HG02798 (cell line): ENCODE results near the gene NELL2.
"Not testable (repeated sequence)": the region's sequence is repeated elsewhere in the genome, so short reads cannot be mapped to it uniquely, and the experiment has no call there.

ENCODE experiments used
- ATAC-seq: cut with Tn5 transposase; IDR thresholded peaks from one replicate; pipeline ENCODE4 v1.9.1; 2021; ENCODE audit warnings: mild to moderate bottlenecking; ENCODE audit not compliant: unreplicated experiment, poor library complexity

The NELL2 gene

DNA sequence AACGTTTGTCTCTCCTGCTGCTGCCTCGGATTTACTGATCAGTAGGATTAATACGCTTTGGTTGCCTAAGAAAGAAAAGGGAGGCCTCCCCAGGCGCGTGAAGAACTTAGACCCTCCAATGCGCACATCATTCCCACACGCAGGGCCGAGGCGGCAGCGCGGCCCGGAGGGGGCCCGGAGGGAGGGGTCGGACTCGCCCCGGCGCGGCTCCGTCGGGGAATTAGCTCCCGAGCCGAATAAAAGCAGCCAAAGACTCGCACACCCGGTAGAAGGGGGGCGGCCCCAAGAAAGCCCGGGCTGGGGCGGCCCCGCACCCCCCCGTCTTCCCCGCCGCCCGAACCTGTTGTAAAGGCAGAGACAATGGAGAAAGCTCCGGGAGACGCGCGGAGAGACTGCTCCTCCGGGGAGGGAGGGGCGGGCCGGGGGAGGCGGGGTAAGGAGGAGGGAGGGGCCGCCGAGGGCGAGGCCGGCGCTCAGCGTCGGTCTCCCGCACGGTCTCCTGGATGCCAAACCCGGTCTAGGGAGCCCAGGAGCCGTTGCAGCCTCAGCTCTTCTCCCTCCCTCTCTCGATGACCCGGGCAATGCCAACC is at the start of gene NELL2:
TSS of gene NELL2 (minus strand) at position 362 of the 590 bp plus-strand sequence. CDS start 446 bp downstream, outside the sequence.
- peak; percentile 72 for ATAC-seq

DNA sequence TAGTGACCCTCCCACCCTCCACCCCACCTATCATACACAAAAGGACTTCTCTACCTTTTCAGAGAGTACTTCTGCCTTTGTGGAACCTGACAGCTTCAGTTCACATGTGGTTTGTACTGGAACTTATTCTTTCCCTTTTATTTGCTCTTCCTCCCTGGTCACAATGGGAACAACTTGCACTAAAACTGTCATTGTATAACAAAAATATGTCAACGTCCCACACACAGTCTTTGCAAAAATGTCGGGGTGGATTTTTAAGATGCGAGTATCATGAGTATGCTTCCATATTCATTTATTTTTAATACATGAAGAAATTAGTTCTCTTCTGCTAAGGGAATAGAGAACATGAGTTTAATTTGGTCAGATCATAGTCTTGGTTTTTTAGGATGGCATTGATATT is 45.6 kb upstream of the NELL2 start:
- no peak for ATAC-seq

GRCh38 chr12:44917141-44917540 is 41.0 kb upstream of the NELL2 start:
- no peak for ATAC-seq

GRCh38 chr12:44915958-44916357 is 39.8 kb upstream of the NELL2 start:
- no peak for ATAC-seq

DNA sequence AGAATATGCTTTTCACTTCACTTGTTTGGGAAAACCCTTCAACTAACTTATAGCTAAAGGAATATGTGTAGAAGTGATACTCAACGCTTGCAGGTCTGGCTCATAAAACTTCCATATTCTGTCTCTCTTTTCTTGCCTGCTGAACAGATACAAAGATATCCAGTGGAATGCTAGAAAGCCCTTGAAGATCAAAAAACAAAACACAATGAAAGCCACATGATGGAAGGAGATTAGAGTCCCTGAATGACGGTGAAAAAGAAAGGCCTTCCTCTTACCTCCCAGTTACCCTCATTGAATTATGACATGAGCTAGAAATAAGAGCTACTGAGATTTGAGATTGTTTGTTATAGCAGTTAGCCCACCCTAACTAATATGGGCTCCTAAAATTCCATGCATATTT is 28.2 kb upstream of the NELL2 start:
- no peak for ATAC-seq

DNA sequence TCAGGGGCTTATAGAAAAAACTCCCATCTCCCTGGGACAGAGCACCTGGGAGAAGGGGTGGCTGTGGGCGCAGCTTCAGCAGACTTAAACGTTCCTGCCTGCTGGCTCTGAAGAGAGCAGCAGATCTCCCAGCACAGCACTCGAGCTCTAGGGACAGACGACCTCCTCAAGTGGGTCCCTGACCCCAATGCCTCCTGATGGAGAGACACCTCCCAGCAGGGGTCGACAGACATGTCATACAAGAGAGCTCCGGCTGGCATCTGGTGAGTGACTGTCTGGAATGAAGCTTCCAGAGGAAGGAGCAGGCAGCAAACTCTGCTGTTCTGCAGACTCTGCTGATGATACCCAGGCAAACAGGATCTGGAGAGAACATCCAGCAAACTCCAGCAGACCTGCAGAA is 22.0 kb upstream of the NELL2 start:
- ATAC-seq, result not testable (repeated sequence)

DNA sequence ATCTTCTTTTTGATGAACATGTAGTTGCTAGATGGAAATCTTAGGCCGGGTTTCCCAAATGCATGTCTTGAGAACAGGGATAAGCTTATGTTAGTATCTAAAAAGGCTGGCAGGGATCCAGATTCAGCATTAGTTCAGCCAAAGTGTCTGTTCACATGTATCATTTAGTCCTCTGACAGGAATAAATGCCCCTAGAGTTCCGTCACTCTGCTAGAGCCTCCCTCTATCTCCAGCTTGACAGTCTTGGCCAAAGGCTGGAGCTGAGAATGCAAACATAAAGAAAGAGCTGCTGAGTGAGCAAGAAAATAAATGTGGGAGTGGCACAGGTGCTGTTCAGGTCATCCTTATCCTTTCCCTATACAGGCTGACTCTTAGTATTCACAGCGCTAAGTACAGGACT is 13.8 kb upstream of the NELL2 start:
- no peak for ATAC-seq

DNA sequence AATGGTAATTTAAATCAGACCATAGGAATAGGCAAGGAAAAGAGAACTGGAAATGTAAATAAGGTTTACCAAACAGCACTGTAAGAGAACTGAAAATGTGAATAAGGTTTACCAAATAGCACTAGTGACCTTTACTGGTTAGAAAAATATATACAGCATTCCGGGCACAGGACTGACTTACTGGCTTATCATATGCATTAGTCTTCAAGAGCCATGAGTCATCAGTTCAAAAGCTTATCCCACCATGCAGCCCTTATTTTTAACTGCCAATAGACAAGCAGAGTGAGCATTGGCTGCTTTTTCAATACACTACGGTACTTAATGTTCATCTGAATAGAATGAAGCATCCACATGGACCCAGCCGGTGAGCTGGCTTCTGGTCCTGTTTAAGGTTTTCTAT is 13.0 kb upstream of the NELL2 start:
- ATAC-seq, result no peak

GRCh38 chr12:44885902-44886301 is 9.8 kb upstream of the NELL2 start:
- no peak for ATAC-seq

DNA sequence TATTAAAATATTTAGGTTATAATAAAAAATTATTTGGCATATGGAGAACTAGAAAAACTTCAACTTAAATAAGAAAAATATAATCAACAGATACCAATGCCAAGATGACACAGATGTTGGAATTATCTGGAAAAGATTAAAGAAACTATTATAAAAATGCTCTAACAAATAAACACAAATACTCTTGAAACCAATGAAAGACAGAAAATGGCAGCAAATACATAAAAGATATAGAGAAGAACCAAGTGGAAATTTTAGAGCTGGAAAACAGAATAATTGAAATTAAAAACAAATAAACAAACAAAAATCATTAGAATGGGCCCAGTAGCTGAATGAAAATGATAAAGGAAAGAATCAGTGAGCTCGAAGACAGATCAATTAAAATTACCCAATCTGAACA is 5.1 kb upstream of the NELL2 start:
- no peak for ATAC-seq

DNA sequence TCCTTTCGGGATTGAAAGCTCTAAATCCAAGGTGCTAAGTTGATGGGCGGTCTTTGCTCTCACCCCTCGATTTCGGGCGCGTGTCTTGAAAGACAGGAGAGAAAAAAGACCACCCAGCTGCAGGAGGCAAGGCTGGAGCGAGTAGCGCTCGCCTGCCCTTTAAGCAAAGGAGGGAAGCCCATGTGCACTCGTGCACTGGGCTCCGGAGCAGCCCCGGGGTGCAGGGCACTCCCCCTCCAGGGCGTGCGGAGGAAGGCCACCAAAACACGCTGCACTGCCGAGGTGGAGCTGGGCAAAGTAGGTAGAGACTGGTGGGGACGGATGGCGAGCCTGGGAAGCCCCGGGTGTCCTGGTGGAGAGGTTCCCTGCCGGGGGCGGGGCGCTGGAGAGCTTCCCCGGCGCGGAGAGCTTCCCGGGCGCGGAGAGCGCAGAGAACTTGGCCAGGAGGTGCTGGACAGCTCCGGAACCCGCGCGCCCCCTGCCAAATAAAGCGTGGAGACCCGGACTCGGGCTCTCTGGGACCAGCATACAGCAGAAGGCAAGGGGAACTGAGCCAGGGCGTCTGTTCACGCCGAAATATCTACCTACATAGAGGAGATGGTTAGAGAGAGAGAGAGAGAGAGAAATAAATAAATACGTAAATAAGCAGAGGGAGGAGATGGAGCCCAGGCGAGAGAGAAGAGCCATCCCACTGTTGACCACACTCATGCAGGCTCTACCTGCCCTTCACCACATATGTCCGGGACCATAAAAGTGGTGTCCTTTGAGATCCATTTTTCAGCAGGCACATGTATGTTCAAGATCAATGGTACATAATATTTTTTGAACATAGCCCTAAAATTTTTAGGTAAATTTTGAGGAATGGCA is 662 bp upstream of the NELL2 start:
- ATAC-seq, result peak; percentile 44

DNA sequence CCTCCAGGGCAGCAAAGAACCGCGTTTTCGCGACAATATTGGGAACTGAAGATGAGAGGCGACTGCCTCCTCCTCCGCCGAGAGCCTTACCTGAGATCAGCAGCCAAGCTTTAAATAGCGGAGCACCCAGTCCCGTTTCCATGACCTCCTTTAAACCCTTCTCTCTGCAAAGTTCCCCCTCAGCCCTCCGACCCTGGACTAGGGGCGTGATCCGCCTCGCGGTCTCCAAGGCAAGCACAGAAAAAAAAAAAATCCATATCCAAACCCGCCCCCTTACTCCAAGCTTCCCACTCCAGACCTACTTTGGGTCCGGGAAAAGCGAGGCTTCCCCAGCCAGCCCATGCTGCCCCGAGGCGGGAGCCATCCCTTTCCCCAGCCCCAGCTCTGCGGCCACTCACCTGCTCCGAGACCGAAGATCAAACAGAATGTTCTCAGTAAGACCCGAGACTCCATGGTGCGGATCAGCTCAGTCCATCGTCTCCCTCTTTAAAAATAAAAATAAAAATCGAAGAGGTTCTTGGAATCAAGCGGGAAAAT is 630 bp downstream of the NELL2 start:
- no peak for ATAC-seq

GRCh38 chr12:44874981-44875416 is 1.1 kb downstream of the NELL2 start:
- ATAC-seq, result no peak

DNA sequence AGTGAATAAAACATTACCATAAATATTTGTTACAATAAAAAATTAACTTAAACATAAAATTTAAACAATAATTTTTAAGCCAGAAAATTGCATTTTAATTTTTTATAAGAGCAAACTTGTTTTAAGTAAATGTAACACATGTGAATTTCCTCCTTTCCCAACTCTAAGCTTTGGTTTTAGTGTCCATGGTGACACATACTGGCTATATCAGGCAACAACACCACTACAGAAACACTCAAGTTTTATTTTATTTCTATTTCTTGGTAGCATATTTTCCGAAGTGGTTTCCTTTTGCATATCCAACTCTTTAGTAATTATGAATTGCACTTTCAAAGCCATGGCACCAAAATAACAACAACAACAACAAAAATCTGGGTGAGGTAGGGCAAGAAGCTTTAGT is 2.2 kb downstream of the NELL2 start:
- ATAC-seq, result no peak

DNA sequence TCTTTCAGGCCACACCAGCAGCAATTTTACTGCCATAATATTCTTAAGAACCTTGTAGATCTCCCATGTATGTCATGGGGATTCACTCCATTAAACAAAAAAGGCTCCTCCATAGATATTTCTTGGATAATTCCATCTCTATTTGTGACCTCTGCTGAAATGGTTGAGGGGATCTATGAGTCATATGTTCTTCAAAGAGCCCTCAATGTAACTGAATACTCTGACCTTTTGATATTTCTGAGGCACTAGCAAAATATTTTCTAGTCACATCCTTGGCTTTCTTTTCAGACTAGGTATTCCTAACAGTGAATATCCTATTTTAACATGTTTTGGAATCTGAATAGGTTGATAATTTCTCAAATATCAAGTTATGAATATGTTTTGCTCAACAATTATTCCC is 6.6 kb downstream of the NELL2 start:
- ATAC-seq, result no peak

GRCh38 chr12:44863867-44864266 is 12.2 kb downstream of the NELL2 start:
- ATAC-seq, result no peak

- no peak for ATAC-seq
Observed at GRCh38 chr12:44859998-44860689, 16.0 kb downstream of the NELL2 start.

GRCh38 chr12:44858226-44858855 is 17.8 kb downstream of the NELL2 start:
- no peak for ATAC-seq

GRCh38 chr12:44852483-44852882 is 23.6 kb downstream of the NELL2 start:
- no peak for ATAC-seq

DNA sequence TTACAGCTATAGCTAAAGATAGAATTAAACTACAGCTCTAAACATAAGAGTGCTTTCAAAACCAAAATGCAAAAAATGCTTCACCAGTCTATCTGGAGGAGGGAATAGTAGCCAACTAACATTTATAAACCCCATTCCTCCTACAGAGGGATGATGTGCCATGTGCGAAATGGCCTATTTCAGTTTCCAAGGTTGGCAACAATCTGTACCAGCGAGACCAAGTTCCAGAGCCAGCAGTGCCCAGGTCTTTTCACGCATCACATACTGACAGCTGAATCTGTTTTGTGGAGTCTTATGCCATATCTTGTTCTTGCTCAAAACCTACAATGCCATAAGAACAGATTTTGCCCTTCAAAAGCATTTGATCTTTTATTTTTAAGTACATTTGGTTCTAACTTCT is 24.5 kb downstream of the NELL2 start:
- ATAC-seq, result no peak

GRCh38 chr12:44848703-44849085 is 27.4 kb downstream of the NELL2 start:
- peak; percentile 48 for ATAC-seq
